Trophoblast cell (in vitro differentiated cells and primary cell): ENCODE data around the gene CCDC141.

Experiments used
- DNase-seq, 2 donors: peaks; one replicate each; pipeline ENCODE4 v3.0.0-alpha.2; 2016
- H2AFZ ChIP-seq: 2 replicates; pipeline ENCODE4 v1.6.1; 2013; ENCODE audit warnings: low read length, moderate library complexity, mild to moderate bottlenecking; ENCODE audit not compliant: insufficient read depth, poor library complexity
- H2AK5ac ChIP-seq: 2 replicates; pipeline ENCODE4 v1.6.1; 2013; ENCODE audit warnings: mild to moderate bottlenecking, low read length
- H2BK120ac ChIP-seq: 2 replicates; pipeline ENCODE4 v1.6.1; 2013; ENCODE audit warnings: low read length, mild to moderate bottlenecking, moderate library complexity; ENCODE audit not compliant: insufficient read depth, poor library complexity
- H2BK12ac ChIP-seq: 2 replicates; pipeline ENCODE4 v1.6.1; 2013; ENCODE audit warnings: mild to moderate bottlenecking, low read length, moderate library complexity
- H2BK5ac ChIP-seq: 2 replicates; pipeline ENCODE4 v1.6.1; 2013; ENCODE audit warnings: low read length, low read depth, moderate library complexity, mild to moderate bottlenecking; ENCODE audit not compliant: poor library complexity
- H3K14ac ChIP-seq: 2 replicates; pipeline ENCODE4 v1.6.1; 2013; ENCODE audit warnings: mild to moderate bottlenecking, low read length
- H3K18ac ChIP-seq: 2 replicates; pipeline ENCODE4 v1.6.1; 2013; ENCODE audit warnings: mild to moderate bottlenecking, low read length
- H3K23ac ChIP-seq: 2 replicates; pipeline ENCODE4 v1.6.1; 2013; ENCODE audit warnings: low read length
- H3K27ac ChIP-seq: 2 replicates; pipeline ENCODE4 v1.5.1; 2013; ENCODE audit warnings: low read depth, mild to moderate bottlenecking, inconsistent platforms, low read length, moderate library complexity
- H3K27me3 ChIP-seq: 2 replicates; pipeline ENCODE4 v1.6.1; 2013; ENCODE audit warnings: inconsistent platforms, mild to moderate bottlenecking, low read length, moderate library complexity; ENCODE audit not compliant: insufficient read depth
- H3K36me3 ChIP-seq, 2 experiments: 1 replicate in 1 of 2; 2 replicates in 1 of 2; pipeline ENCODE4 v1.6.1; 2013; ENCODE audit warnings: low read length in 2 of 2, mild to moderate bottlenecking in 2 of 2, moderate library complexity in 1 of 2; ENCODE audit not compliant: insufficient read depth in 2 of 2, control insufficient read depth in 1 of 2
- H3K4ac ChIP-seq: 2 replicates; pipeline ENCODE4 v1.6.1; 2013; ENCODE audit warnings: low read depth, mild to moderate bottlenecking, low read length, moderate library complexity
- H3K4me1 ChIP-seq, 2 experiments: 1 replicate in 1 of 2; 2 replicates in 1 of 2; pipeline ENCODE4 v1.6.1; 2013; ENCODE audit warnings: low read length in 2 of 2, mild to moderate bottlenecking in 2 of 2, moderate library complexity in 1 of 2; ENCODE audit not compliant: insufficient read depth in 2 of 2, control insufficient read depth in 1 of 2
- H3K4me2 ChIP-seq: 2 replicates; pipeline ENCODE4 v1.6.1; 2013; ENCODE audit warnings: inconsistent platforms, mild to moderate bottlenecking, low read length, moderate library complexity
- H3K4me3 ChIP-seq: 2 replicates; pipeline ENCODE4 v1.5.1; 2013; ENCODE audit warnings: mild to moderate bottlenecking, low read depth, low read length, inconsistent platforms
- H3K79me1 ChIP-seq: one replicate; pipeline ENCODE4 v1.6.1; 2013; ENCODE audit warnings: low read length
- H3K79me2 ChIP-seq: 2 replicates; pipeline ENCODE4 v1.6.1; 2013; ENCODE audit warnings: low read length, mild to moderate bottlenecking; ENCODE audit not compliant: control insufficient read depth, insufficient read depth, poor library complexity
- H3K9ac ChIP-seq: 2 replicates; pipeline ENCODE4 v1.6.1; 2013; ENCODE audit warnings: mild to moderate bottlenecking, low read length
- H3K9me3 ChIP-seq: 2 replicates; pipeline ENCODE4 v1.6.1; 2013; ENCODE audit warnings: low read depth, mild to moderate bottlenecking, control low read depth, inconsistent platforms, low read length; ENCODE audit not compliant: insufficient read depth
- H4K12ac ChIP-seq: 2 replicates; pipeline ENCODE4 v1.6.1; 2013; ENCODE audit warnings: low read depth, mild to moderate bottlenecking, low read length, moderate library complexity
- H4K8ac ChIP-seq: 2 replicates; pipeline ENCODE4 v1.6.1; 2013; ENCODE audit warnings: low read depth, mild to moderate bottlenecking, low read length, moderate library complexity
- H4K91ac ChIP-seq: one replicate; pipeline ENCODE4 v1.6.1; 2013; ENCODE audit warnings: low read depth, mild to moderate bottlenecking, low read length, moderate library complexity
- WGBS: extraction: QIAGEN DNeasy Blood & Tissue Kit; methylation state at CpG from one replicate; pipeline ENCODE4 v1.1.7; 2013; ENCODE audit warnings: missing lambda C conversion rate; ENCODE audit not compliant: insufficient read length, insufficient coverage; ENCODE audit errors: extremely low coverage; 5-methylcytosine and 5-hydroxymethylcytosine counted together

The CCDC141 gene

DNA sequence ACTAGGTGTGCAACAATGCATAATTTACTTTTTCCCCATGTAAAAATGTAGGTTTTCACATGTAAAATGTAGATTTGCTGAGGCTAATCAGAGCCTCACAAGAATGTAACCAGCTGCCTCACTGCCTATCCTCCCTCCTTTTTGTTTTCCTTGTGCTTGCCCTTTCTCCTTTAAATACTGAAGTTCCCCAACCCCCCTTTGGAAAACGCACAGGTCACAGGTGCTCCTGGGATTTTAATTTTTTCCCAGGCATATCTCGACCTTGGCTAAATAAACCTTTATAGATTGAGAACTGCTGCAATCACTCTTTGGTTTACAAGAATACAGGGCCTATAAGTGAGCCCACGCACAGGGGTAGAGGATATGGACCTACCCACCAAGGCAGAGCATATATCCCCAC lies 165.5 kb downstream of the CCDC141 start:
- Histone ChIP-seq H3K79me1 (no peaks in the 10 kb centered on the region), H3K4me3 (no peak overlapping the region), H2AFZ (no peak overlapping the region), H3K9me3 (no peaks in the 10 kb centered on the region), H2BK5ac (no peak overlapping the region), H3K18ac (no peak overlapping the region), H4K91ac (no peak overlapping the region), H3K4me1 (no peaks in the 10 kb centered on the region), H3K4me2 (no peak overlapping the region), H3K9ac (no peak overlapping the region), H3K36me3 (no peaks in the 10 kb centered on the region), H3K79me2 (no peaks in the 10 kb centered on the region), H3K27ac (no peak overlapping the region), H3K4ac (no peak overlapping the region), H4K12ac (no peak overlapping the region), H2BK12ac (no peak overlapping the region), H3K27me3 (no peaks in the 10 kb centered on the region), H3K23ac (no peak overlapping the region), H2AK5ac (no peak overlapping the region), H4K8ac (no peak overlapping the region), H3K14ac (no peak overlapping the region), H2BK120ac (no peak overlapping the region)
- no CpG with 5 or more reads among the region's 3 CpGs for WGBS
- DNase-seq = no peak

DNA sequence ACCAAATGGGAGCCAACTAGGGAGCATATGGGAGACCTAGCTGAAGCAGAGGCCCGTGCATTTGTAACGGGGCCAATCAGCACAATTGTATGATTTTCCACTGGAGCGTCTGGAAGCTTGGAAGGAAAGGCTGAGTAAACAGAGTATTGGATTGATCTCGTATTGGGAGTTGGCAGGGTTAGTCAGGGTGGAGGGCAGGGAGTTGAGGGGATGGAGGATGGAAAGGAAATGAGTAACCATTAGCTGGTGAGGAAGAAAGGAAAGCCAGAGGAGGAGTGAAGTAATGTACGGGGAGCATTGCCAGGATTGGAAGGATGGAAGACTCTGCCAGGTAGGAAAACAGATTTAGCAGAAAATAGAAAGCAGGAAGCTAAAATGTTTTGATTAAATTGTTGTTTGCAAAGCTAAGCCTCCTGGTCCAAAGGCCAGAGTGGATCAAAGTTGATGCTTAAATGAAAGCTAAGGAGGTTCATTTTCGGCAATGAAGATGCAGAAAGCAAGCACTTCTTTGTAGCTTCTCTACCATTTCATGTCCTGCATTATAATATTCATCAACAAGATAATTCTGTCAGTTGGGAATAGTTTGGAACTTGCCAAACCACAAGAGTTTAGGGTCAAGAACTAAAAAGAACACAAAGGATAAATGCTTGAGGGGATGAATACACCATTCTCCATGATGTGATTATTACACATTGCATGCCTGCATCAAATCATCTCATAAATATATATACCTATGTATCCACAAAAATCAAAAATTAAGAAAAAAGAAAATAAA lies 167.1 kb downstream of the CCDC141 start:
- H3K23ac ChIP-seq = no peak overlapping the region
- H4K91ac ChIP-seq = no peak overlapping the region
- no peak overlapping the region for H2BK12ac ChIP-seq
- no peaks in the 10 kb centered on the region for H3K79me1 ChIP-seq
- H3K4me3 ChIP-seq = no peak overlapping the region
- H3K4ac ChIP-seq = no peak overlapping the region
- no peak overlapping the region for H2BK120ac ChIP-seq
- H3K79me2 ChIP-seq = no peaks in the 10 kb centered on the region
- H3K4me2 ChIP-seq = no peak overlapping the region
- H2AK5ac ChIP-seq = no peak overlapping the region
- no peaks in the 10 kb centered on the region for H3K9me3 ChIP-seq
- no peak overlapping the region for H2BK5ac ChIP-seq
- H3K18ac ChIP-seq = no peak overlapping the region
- H3K27me3 ChIP-seq = no peaks in the 10 kb centered on the region
- no CpG with 5 or more reads among the region's 6 CpGs for WGBS
- H3K36me3 ChIP-seq = no peaks in the 10 kb centered on the region
- no peak for DNase-seq
- no peak overlapping the region for H2AFZ ChIP-seq
- H3K9ac ChIP-seq = no peak overlapping the region
- H3K4me1 ChIP-seq = no peaks in the 10 kb centered on the region
- no peak overlapping the region for H4K12ac ChIP-seq
- H3K14ac ChIP-seq = no peak overlapping the region
- no peak overlapping the region for H4K8ac ChIP-seq
- H3K27ac ChIP-seq = no peak overlapping the region

DNA sequence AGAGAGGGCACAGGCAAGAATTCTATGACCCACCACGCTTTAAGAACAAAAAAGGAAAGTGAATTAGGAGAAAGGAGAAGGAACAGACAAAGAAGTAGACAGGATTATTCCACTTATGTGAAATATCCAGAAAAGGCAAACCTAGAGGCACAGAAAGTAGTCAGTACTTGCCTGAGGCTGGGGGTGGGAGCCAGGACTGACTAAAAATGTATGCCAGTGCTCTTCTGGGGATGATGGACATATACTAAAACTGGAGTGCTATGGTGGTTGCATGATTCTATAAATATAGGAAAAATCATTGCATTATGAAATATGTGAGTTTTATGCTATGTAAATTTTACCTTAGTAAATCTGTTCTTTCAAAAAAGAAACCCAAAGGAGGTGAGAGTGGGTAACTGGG lies 168.9 kb downstream of the CCDC141 start:
- WGBS = no CpG with 5 or more reads among the region's 1 CpG

DNA sequence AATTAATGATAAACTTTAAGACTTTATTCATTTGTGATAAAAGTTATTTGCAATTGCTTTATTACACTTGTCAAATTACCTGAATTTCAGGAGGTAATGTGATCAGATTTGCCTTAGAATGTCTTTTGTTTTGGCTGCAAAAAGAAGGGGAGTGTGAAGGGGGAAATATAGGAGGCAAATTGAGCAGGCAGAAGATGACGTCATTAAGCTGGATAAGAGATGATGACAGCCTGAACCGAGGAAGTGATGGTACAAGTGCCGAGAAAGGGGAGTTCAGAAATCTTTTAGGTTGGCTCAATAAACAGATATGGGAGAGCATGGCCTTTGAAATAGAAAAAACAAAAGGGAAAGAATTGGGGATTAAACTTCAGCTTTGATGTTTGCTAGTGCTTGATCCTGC lies 169.7 kb downstream of the CCDC141 start:
- no peak overlapping the region for H2BK12ac ChIP-seq
- WGBS = no CpG with 5 or more reads among the region's 3 CpGs
- no peak overlapping the region for H3K14ac ChIP-seq
- no peak overlapping the region for H2BK120ac ChIP-seq
- H4K91ac ChIP-seq = no peak overlapping the region
- H3K4ac ChIP-seq = no peak overlapping the region
- H3K4me2 ChIP-seq = no peak overlapping the region
- no peak overlapping the region for H3K18ac ChIP-seq
- no peak overlapping the region for H2AFZ ChIP-seq
- H3K9me3 ChIP-seq = no peaks in the 10 kb centered on the region
- H3K36me3 ChIP-seq = no peaks in the 10 kb centered on the region
- H3K27me3 ChIP-seq = no peaks in the 10 kb centered on the region
- DNase-seq = no peak
- no peaks in the 10 kb centered on the region for H3K79me1 ChIP-seq
- H4K12ac ChIP-seq = no peak overlapping the region
- H3K79me2 ChIP-seq = no peaks in the 10 kb centered on the region
- no peak overlapping the region for H3K4me3 ChIP-seq
- no peak overlapping the region for H2AK5ac ChIP-seq
- H3K23ac ChIP-seq = no peak overlapping the region
- H2BK5ac ChIP-seq = no peak overlapping the region
- H3K9ac ChIP-seq = no peak overlapping the region
- no peaks in the 10 kb centered on the region for H3K4me1 ChIP-seq
- no peak overlapping the region for H4K8ac ChIP-seq
- H3K27ac ChIP-seq = no peak overlapping the region

More for the DNA sequence above, 168.9 kb downstream of the CCDC141 start:
- Histone ChIP-seq H3K4me2 (no peak overlapping the region), H2BK5ac (no peak overlapping the region), H2AFZ (no peak overlapping the region), H3K79me1 (no peaks in the 10 kb centered on the region), H3K27me3 (no peaks in the 10 kb centered on the region), H2AK5ac (no peak overlapping the region), H3K4ac (no peak overlapping the region), H3K4me3 (no peak overlapping the region), H4K91ac (no peak overlapping the region), H4K12ac (no peak overlapping the region), H3K9me3 (no peaks in the 10 kb centered on the region), H3K14ac (no peak overlapping the region), H3K18ac (no peak overlapping the region), H3K4me1 (no peaks in the 10 kb centered on the region), H3K79me2 (no peaks in the 10 kb centered on the region), H2BK120ac (no peak overlapping the region), H3K36me3 (no peaks in the 10 kb centered on the region), H3K27ac (no peak overlapping the region), H3K9ac (no peak overlapping the region), H2BK12ac (no peak overlapping the region), H3K23ac (no peak overlapping the region), H4K8ac (no peak overlapping the region)
- DNase-seq = peak in 1 of 2 donors; percentile 10
